ENCODE results near the gene P3R3URF. TPM values are rescaled to one million over a fixed set of nuclear protein-coding genes. Genes with fewer than 3 reads are reported as not detected.

Gene P3R3URF

DNA sequence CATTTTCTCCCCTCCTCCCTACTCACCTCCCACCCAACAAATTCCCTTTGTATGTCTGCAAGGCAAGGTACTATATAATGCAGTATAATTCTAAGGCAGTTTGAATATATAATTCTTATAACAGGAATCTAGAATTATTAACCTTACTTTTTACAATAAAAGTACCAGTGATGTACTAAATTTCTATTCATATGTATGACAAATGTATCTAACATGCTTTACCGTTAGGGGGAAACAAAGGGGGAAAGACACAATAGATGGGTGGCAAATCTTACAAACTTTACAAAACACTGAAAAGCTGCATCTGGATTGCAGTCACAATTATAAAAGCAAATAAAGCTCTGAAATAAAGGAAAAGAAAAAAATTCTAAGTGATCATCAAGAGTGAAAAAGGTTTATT is 46.2 kb downstream of the P3R3URF start:
- no peak overlapping the region for H3K14ac ChIP-seq (ENCODE audit: low read length)
- no peak overlapping the region for H3K9ac ChIP-seq (ENCODE audit: low read depth, low read length, poor library complexity)
- no peak for DNase-seq (ENCODE audit: low spot score)

DNA sequence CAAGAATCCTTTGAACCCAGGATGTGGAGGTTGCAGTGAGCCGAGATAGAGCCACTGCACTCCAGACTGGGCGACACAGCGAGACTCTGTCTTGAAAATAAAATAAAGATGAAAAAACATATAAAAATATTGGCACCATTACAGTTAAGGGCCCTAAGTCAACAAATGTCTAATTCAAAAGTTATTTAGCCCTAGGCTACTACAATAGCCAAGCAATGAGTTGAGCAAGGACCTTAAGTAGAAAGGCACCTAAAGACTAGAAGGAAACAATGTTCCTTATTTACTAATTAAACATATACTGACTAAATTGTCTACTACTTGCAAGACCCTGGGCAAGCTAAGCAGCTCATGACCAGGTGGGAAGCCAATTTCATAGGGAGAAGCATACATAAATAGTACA is 47.9 kb downstream of the P3R3URF start:
- Histone ChIP-seq H3K4ac (ENCODE audit: low read length) (no peak overlapping the region), H3K27ac (replicated peaks; ENCODE audit: low read length) (no peak overlapping the region)
- WGBS, 2 donors (ENCODE audit: extremely low coverage in 2 of 2, insufficient read length in 2 of 2, insufficient replicate concordance in 1 of 2) = no CpG with 5 or more reads among the region's 3 CpGs

More for the DNA sequence above, 46.2 kb downstream of the P3R3URF start:
- no peak overlapping the region for H2BK12ac ChIP-seq (ENCODE audit: low read length)
- no CpG with 5 or more reads among the region's 1 CpG for WGBS, 2 donors (ENCODE audit: extremely low coverage in 2 of 2, insufficient read length in 2 of 2, insufficient replicate concordance in 1 of 2)
- H3K4me2 ChIP-seq (ENCODE audit: insufficient read depth, low read length, poor library complexity, severe bottlenecking) = no peak overlapping the region
- no peak overlapping the region for H3K27ac ChIP-seq (replicated peaks; ENCODE audit: low read length)
- H3K4ac ChIP-seq (ENCODE audit: low read length) = no peak overlapping the region
- H2AFZ ChIP-seq (ENCODE audit: low read length) = no peak overlapping the region
- H2BK120ac ChIP-seq (ENCODE audit: low read depth, low read length) = no peak overlapping the region
- H3K4me1 ChIP-seq (ENCODE audit: control insufficient read depth in 2 of 2, insufficient read depth in 1 of 2, low read depth in 1 of 2, low read length in 2 of 2) = peaks cover 7 to 15% of the 10 kb centered on the region in 2 donors
- no peak overlapping the region for H4K8ac ChIP-seq (ENCODE audit: low read depth, low read length)
- H3K9me3 ChIP-seq (replicated peaks in 1 of 2; ENCODE audit: control insufficient read depth in 2 of 2, insufficient read depth in 1 of 2, low read depth in 1 of 2, low read length in 2 of 2) = peaks cover 0 to 3% of the 10 kb centered on the region in 2 donors
- H2BK5ac ChIP-seq (ENCODE audit: low read length) = no peak overlapping the region
- H3K4me3 ChIP-seq (ENCODE audit: low read length in 2 of 2) = peak overlapping the region; percentile 73 to 80
- no peak overlapping the region for H2AK5ac ChIP-seq (ENCODE audit: low read depth, low read length)
- no peaks in the 10 kb centered on the region for H3K79me1 ChIP-seq (ENCODE audit: low read depth, low read length)
- no peak overlapping the region for H3K23ac ChIP-seq (ENCODE audit: low read depth, low read length, poor library complexity)
- H3K27me3 ChIP-seq (ENCODE audit: control insufficient read depth in 3 of 3, insufficient read depth in 3 of 3, low read depth in 1 of 3, low read length in 3 of 3) = no peaks in the 10 kb centered on the region
- no peak overlapping the region for H3K18ac ChIP-seq (ENCODE audit: low read length)
- no peak overlapping the region for H4K91ac ChIP-seq (ENCODE audit: low read depth, low read length, poor library complexity)
- no peak overlapping the region for H2BK15ac ChIP-seq (ENCODE audit: low read length)
- H3K36me3 ChIP-seq (replicated peaks in 1 of 2; ENCODE audit: control insufficient read depth in 2 of 2, insufficient read depth in 2 of 2, low read length in 2 of 2) = peaks cover 2 to 31% of the 10 kb centered on the region in 2 donors

More for the DNA sequence above, 47.9 kb downstream of the P3R3URF start:
- peaks cover 3% of the 10 kb centered on the region in 2 donors for H3K4me1 ChIP-seq (ENCODE audit: control insufficient read depth in 2 of 2, insufficient read depth in 1 of 2, low read depth in 1 of 2, low read length in 2 of 2)
- H2BK12ac ChIP-seq (ENCODE audit: low read length) = no peak overlapping the region
- no peak for DNase-seq (ENCODE audit: low spot score)
- no peak overlapping the region for H3K18ac ChIP-seq (ENCODE audit: low read length)
- no peak overlapping the region for H2BK5ac ChIP-seq (ENCODE audit: low read length)
- peaks cover 0 to 3% of the 10 kb centered on the region in 2 donors for H3K9me3 ChIP-seq (replicated peaks in 1 of 2; ENCODE audit: control insufficient read depth in 2 of 2, insufficient read depth in 1 of 2, low read depth in 1 of 2, low read length in 2 of 2)
- H2AK5ac ChIP-seq (ENCODE audit: low read depth, low read length) = no peak overlapping the region
- no peak overlapping the region for H3K9ac ChIP-seq (ENCODE audit: low read depth, low read length, poor library complexity)
- no peak overlapping the region for H4K8ac ChIP-seq (ENCODE audit: low read depth, low read length)
- no peak overlapping the region for H3K4me2 ChIP-seq (ENCODE audit: insufficient read depth, low read length, poor library complexity, severe bottlenecking)
- H4K91ac ChIP-seq (ENCODE audit: low read depth, low read length, poor library complexity) = no peak overlapping the region
- H2AFZ ChIP-seq (ENCODE audit: low read length) = no peak overlapping the region
- no peak overlapping the region for H3K4me3 ChIP-seq (ENCODE audit: low read length in 2 of 2)
- no peak overlapping the region for H3K14ac ChIP-seq (ENCODE audit: low read length)
- no peaks in the 10 kb centered on the region for H3K79me1 ChIP-seq (ENCODE audit: low read depth, low read length)
- H3K36me3 ChIP-seq (replicated peaks in 1 of 2; ENCODE audit: control insufficient read depth in 2 of 2, insufficient read depth in 2 of 2, low read length in 2 of 2) = peaks cover 2 to 43% of the 10 kb centered on the region in 2 donors
- H3K27me3 ChIP-seq (ENCODE audit: control insufficient read depth in 3 of 3, insufficient read depth in 3 of 3, low read depth in 1 of 3, low read length in 3 of 3) = no peaks in the 10 kb centered on the region
- H2BK15ac ChIP-seq (ENCODE audit: low read length) = no peak overlapping the region
- no peak overlapping the region for H3K23ac ChIP-seq (ENCODE audit: low read depth, low read length, poor library complexity)
- no peak overlapping the region for H2BK120ac ChIP-seq (ENCODE audit: low read depth, low read length)

Small RNA genes within 50 kb of the gene (small RNA-seq; reads per million reads assigned to genes)
- gene AL672043.1 (ENCODE audit: insufficient read depth) = not detected

Data from neuronal stem cell (in vitro differentiated cells).